ENCODE results near the gene CDADC1. TPM values are rescaled to one million over a fixed set of nuclear protein-coding genes. Genes with fewer than 3 reads are reported as not detected.
A peak's percentile ranks its signal among the peaks of the same experiment; 100 is the strongest.

CDADC1 gene
- total RNA-seq, 1 donor from 2014 or later, result 6.9 TPM

GRCh38 chr13:49240017-49240416 lies 7.7 kb upstream of the CDADC1 start:
- Histone ChIP-seq H3K27me3 (no peaks in the 10 kb centered on the region), H3K4me3 (no peak overlapping the region), H3K36me3 (no peaks in the 10 kb centered on the region), H3K4me1 (no peaks in the 10 kb centered on the region), H3K27ac (no peak overlapping the region), H3K9me3 (no peaks in the 10 kb centered on the region)
- intact Hi-C loops (cut with DNase I), result no loop called here
- TF ChIP-seq POLR2A (IDR thresholded peaks at IDR 0.05), result no peak
- no peak for TF ChIP-seq POLR2AphosphoS5 (IDR thresholded peaks at IDR 0.05; ENCODE audit: insufficient read depth in 1 of 2, low read depth in 1 of 2)
- TF ChIP-seq CTCF (IDR thresholded peaks at IDR 0.05), result no peak
- no peak for DNase-seq (ENCODE audit: extremely low spot score in 2 of 2)

- Histone ChIP-seq H3K27ac (no peak overlapping the region), H3K36me3 (no peaks in the 10 kb centered on the region), H3K9me3 (no peaks in the 10 kb centered on the region), H3K4me1 (no peaks in the 10 kb centered on the region), H3K4me3 (no peak overlapping the region), H3K27me3 (no peaks in the 10 kb centered on the region)
- no peak for DNase-seq (ENCODE audit: extremely low spot score in 2 of 2)
- intact Hi-C loops (cut with DNase I), result no loop called here
- TF ChIP-seq POLR2AphosphoS5 (IDR thresholded peaks at IDR 0.05; ENCODE audit: insufficient read depth in 1 of 2, low read depth in 1 of 2), result no peak
- TF ChIP-seq POLR2A (IDR thresholded peaks at IDR 0.05), result no peak
- no peak for TF ChIP-seq CTCF (IDR thresholded peaks at IDR 0.05)
These were observed 6.4 kb upstream of the CDADC1 start for GRCh38 chr13:49241296-49241695.

- Histone ChIP-seq H3K36me3 (no peaks in the 10 kb centered on the region), H3K4me3 (no peak overlapping the region), H3K9me3 (no peaks in the 10 kb centered on the region), H3K4me1 (peaks cover 11% of the 10 kb centered on the region), H3K27ac (no peak overlapping the region), H3K27me3 (no peaks in the 10 kb centered on the region)
- DNase-seq (ENCODE audit: extremely low spot score in 2 of 2), result no peak
- intact Hi-C loops (cut with DNase I), result no loop called here
- TF ChIP-seq POLR2AphosphoS5 (IDR thresholded peaks at IDR 0.05; ENCODE audit: insufficient read depth in 1 of 2, low read depth in 1 of 2), result no peak
- TF ChIP-seq CTCF (IDR thresholded peaks at IDR 0.05), result no peak
- TF ChIP-seq POLR2A (IDR thresholded peaks at IDR 0.05), result no peak
These were observed 2.6 kb upstream of the CDADC1 start for GRCh38 chr13:49245101-49245500.

- H3K4me3 ChIP-seq, result peak overlapping the region; percentile 82 to 91
- H3K4me1 ChIP-seq, result peaks cover 11% of the 10 kb centered on the region
- intact Hi-C loops (cut with DNase I), result no loop called here
- TF ChIP-seq POLR2A (IDR thresholded peaks at IDR 0.05) (no peak), CTCF (IDR thresholded peaks at IDR 0.05) (no peak), POLR2AphosphoS5 (IDR thresholded peaks at IDR 0.05; ENCODE audit: insufficient read depth in 1 of 2, low read depth in 1 of 2) (no peak)
- no peaks in the 10 kb centered on the region for H3K27me3 ChIP-seq
- peak overlapping the region; percentile 95 for H3K27ac ChIP-seq
- no peak for DNase-seq (ENCODE audit: extremely low spot score in 2 of 2)
- H3K9me3 ChIP-seq, result no peaks in the 10 kb centered on the region
- no peaks in the 10 kb centered on the region for H3K36me3 ChIP-seq
These were observed 679 bp upstream of the CDADC1 start for GRCh38 chr13:49246850-49247642.

GRCh38 chr13:49248622-49249002 lies 887 bp downstream of the CDADC1 start:
- H3K4me1 ChIP-seq, result peaks cover 11% of the 10 kb centered on the region
- intact Hi-C loops (cut with DNase I), result no loop called here
- no peak for DNase-seq (ENCODE audit: extremely low spot score in 2 of 2)
- H3K27ac ChIP-seq, result peak overlapping the region; percentile 95
- H3K36me3 ChIP-seq, result no peaks in the 10 kb centered on the region
- H3K9me3 ChIP-seq, result no peaks in the 10 kb centered on the region
- no peaks in the 10 kb centered on the region for H3K27me3 ChIP-seq
- peak overlapping the region; percentile 82 to 91 for H3K4me3 ChIP-seq
- TF ChIP-seq CTCF (IDR thresholded peaks at IDR 0.05) (no peak), POLR2A (IDR thresholded peaks at IDR 0.05) (no peak), POLR2AphosphoS5 (IDR thresholded peaks at IDR 0.05; ENCODE audit: insufficient read depth in 1 of 2, low read depth in 1 of 2) (no peak)

Measured in vagina (tissue), 2 donors.